GM23338 (cell line): ENCODE data around the gene HAUS5. TPM values are rescaled to one million over a fixed set of nuclear protein-coding genes. Genes with fewer than 3 reads are reported as not detected.

Source experiments
- ATAC-seq: fragments of 200-7000 bp; cut with Tn5 transposase; 3 replicates; pipeline ENCODE4 v1.9.1; 2020
- DNase-seq: peaks from one replicate; pipeline ENCODE4 v3.0.0-alpha.2; 2015; ENCODE audit warnings: low spot score
- H2AFZ ChIP-seq: fragments of 200-600 bp; sonication (generic); 2 replicates; pipeline ENCODE4 v1.8.0; 2016; ENCODE audit warnings: antibody characterized with exemption, mild to moderate bottlenecking, moderate library complexity
- H3F3A ChIP-seq: fragments of 200-600 bp; sonication (generic); replicated peaks from 2 replicates; pipeline ENCODE4 v1.8.0; 2017; ENCODE audit warnings: antibody characterized with exemption, mixed run types, low read depth
- H3K27ac ChIP-seq: fragments of 200-600 bp; sonication (generic); 2 replicates; pipeline ENCODE4 v1.6.1; 2016; ENCODE audit warnings: low read depth
- H3K27me3 ChIP-seq: fragments of 200-600 bp; sonication (generic); 2 replicates; pipeline ENCODE4 v1.8.0; 2016; ENCODE audit warnings: mild to moderate bottlenecking, mixed run types, moderate library complexity; ENCODE audit not compliant: insufficient read depth
- H3K36me3 ChIP-seq: fragments of 200-600 bp; sonication (generic); 2 replicates; pipeline ENCODE4 v1.8.0; 2016; ENCODE audit warnings: mild to moderate bottlenecking; ENCODE audit not compliant: insufficient read depth
- H3K4me1 ChIP-seq: fragments of 200-600 bp; sonication (generic); 2 replicates; pipeline ENCODE4 v1.8.0; 2016; ENCODE audit warnings: mild to moderate bottlenecking, moderate library complexity; ENCODE audit not compliant: insufficient read depth
- H3K4me2 ChIP-seq: fragments of 200-600 bp; sonication (generic); 2 replicates; pipeline ENCODE4 v1.7.1; 2017; ENCODE audit warnings: mixed run types
- H3K4me3 ChIP-seq: fragments of 200-600 bp; sonication (generic); 2 replicates; pipeline ENCODE4 v1.6.1; 2016; ENCODE audit warnings: mixed run types
- H3K79me2 ChIP-seq: fragments of 200-600 bp; sonication (generic); replicated peaks from 2 replicates; pipeline ENCODE4 v1.8.0; 2017; ENCODE audit warnings: mild to moderate bottlenecking; ENCODE audit not compliant: insufficient read depth
- H3K9me2 ChIP-seq: fragments of 200-600 bp; sonication (generic); 2 replicates; pipeline ENCODE4 v1.8.0; 2017; ENCODE audit not compliant: insufficient read depth
- H4K20me1 ChIP-seq: fragments of 200-600 bp; sonication (generic); replicated peaks from 2 replicates; pipeline ENCODE4 v1.8.0; 2017; ENCODE audit warnings: mild to moderate bottlenecking; ENCODE audit not compliant: insufficient read depth
- H3K27ac Mint-ChIP-seq: 2 replicates; pipeline ENCODE4 v1.8.0; 2020; ENCODE audit warnings: inconsistent platforms, mild to moderate bottlenecking, moderate library complexity, mixed read lengths
- H3K27me3 Mint-ChIP-seq: 3 replicates; pipeline ENCODE4 v1.8.0; 2022; ENCODE audit warnings: low read depth, mild to moderate bottlenecking, moderate library complexity, mixed read lengths, inconsistent platforms; ENCODE audit not compliant: insufficient read depth, poor library complexity
- H3K36me3 Mint-ChIP-seq: 3 replicates; pipeline ENCODE4 v1.8.0; 2021; ENCODE audit warnings: low read depth, mild to moderate bottlenecking, inconsistent platforms, moderate library complexity, mixed read lengths
- H3K4me1 Mint-ChIP-seq: 3 replicates; pipeline ENCODE4 v1.8.0; 2020; ENCODE audit warnings: mild to moderate bottlenecking, inconsistent platforms, mixed read lengths
- H3K4me3 Mint-ChIP-seq: 3 replicates; pipeline ENCODE4 v1.8.0; 2021; ENCODE audit warnings: moderate library complexity, mild to moderate bottlenecking, inconsistent platforms, mixed read lengths
- H3K9me3 Mint-ChIP-seq: 3 replicates; pipeline ENCODE4 v1.8.0; 2020; ENCODE audit warnings: moderate library complexity, mild to moderate bottlenecking, inconsistent platforms, mixed read lengths
- CREB1 ChIP-seq: fragments of 250-450 bp; sonication (Bioruptor Pico); IDR thresholded peaks from 2 replicates; pipeline ENCODE4 v1.5.0; 2020; ENCODE audit warnings: low read depth, mild to moderate bottlenecking, moderate library complexity
- EZH2 ChIP-seq: fragments of 200-600 bp; sonication (generic); IDR thresholded peaks from one replicate; pipeline ENCODE4 v1.8.0; 2017; ENCODE audit warnings: antibody characterized with exemption, mild to moderate bottlenecking, low read depth; ENCODE audit not compliant: unreplicated experiment
- EZH2phosphoT487 ChIP-seq: fragments of 200-600 bp; sonication (generic); IDR thresholded peaks from one replicate; pipeline ENCODE4 v1.8.1; 2018; ENCODE audit warnings: antibody characterized with exemption; ENCODE audit not compliant: unreplicated experiment
- JUNB ChIP-seq: IDR thresholded peaks from one replicate; pipeline ENCODE4 v1.6.1; 2016; ENCODE audit warnings: antibody characterized with exemption; ENCODE audit not compliant: unreplicated experiment
- POLR2AphosphoS5 ChIP-seq: IDR thresholded peaks from 2 replicates; pipeline ENCODE4 v1.6.1; 2016; ENCODE audit warnings: antibody characterized with exemption, low read depth
- STAT1 ChIP-seq: IDR thresholded peaks from one replicate; pipeline ENCODE4 v1.6.1; 2016; ENCODE audit warnings: antibody characterized with exemption; ENCODE audit not compliant: unreplicated experiment
- ZNF331 ChIP-seq: fragments of 250-450 bp; sonication (Bioruptor Pico); IDR thresholded peaks from 2 replicates; pipeline ENCODE4 v1.5.0; 2020; ENCODE audit warnings: low read depth, mild to moderate bottlenecking, moderate library complexity
- polyA plus RNA-seq: library from polyadenylated mRNA; unstranded; fragments of >200 nt; fragmentation: Nextera tagmentation; extraction: Ambion mirVana; gene quantifications from 2 replicates; pipeline ENCODE4 v1.2.1, GENCODE V29; 2016
- total RNA-seq: library from RNA; depleted of rRNA; stranded (reverse); fragments of >200 nt; shearing (Covaris generic); gene quantifications from 2 replicates; pipeline ENCODE4 v1.2.3, GENCODE V29; 2014
- TF ChIP-seq, protein P1 (sequence below): IDR thresholded peaks from one replicate; pipeline ENCODE4 v1.6.1; 2018; ENCODE audit warnings: antibody characterized with exemption; ENCODE audit not compliant: unreplicated experiment
- TF ChIP-seq, protein P2 (sequence below): IDR thresholded peaks from 2 replicates; pipeline ENCODE4 v1.6.1; 2016; ENCODE audit warnings: antibody characterized with exemption

Gene HAUS5
- total and polyA plus RNA-seq, 2 experiments from 2014 or later, result 21.9 to 23.2 TPM

DNA sequence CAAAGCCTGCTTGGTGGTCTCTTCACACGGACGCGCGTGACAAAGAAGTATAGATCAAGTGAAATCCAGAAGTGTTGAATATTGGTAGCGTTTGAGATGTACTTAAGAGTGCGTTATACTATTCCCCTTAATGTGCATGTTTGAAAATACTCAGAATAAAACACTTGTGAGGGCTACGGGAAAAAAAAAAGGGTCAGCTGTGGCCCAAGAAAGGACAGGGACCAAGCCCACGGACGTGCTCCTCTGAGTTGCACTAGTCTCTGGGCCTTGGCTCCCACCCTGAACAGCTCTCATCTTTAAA, 15.7 kb downstream of the HAUS5 start:
- DNase-seq (no peak), ATAC-seq (no peak)
- Histone ChIP-seq H2AFZ (peak overlapping the region; percentile 58; the same call in 1 of the 2 replicates), H3K4me3 (peak overlapping the region; percentile 57), H3F3A (0 out of 2 replicates have a peak, but pooled peaks cover 2% of the 10 kb centered on the region), H4K20me1 (no peaks in the 10 kb centered on the region), H3K9me2 (no peaks in the 10 kb centered on the region), H3K4me2 (peak overlapping the region; percentile 76), H3K79me2 (peaks cover 11% of the 10 kb centered on the region), H3K27me3 (no peaks in the 10 kb centered on the region), H3K4me1 (peaks cover 8% of the 10 kb centered on the region), H3K36me3 (0 out of 2 replicates have a peak, but pooled peaks cover 2% of the 10 kb centered on the region), H3K27ac (peak overlapping the region; percentile 50)
- peaks cover 4% of the 10 kb centered on the region for H3K27me3 Mint-ChIP-seq
- H3K36me3 Mint-ChIP-seq, result peaks cover 29% of the 10 kb centered on the region
- H3K27ac Mint-ChIP-seq, result peak overlapping the region; percentile 96
- no peaks in the 10 kb centered on the region for H3K9me3 Mint-ChIP-seq
- peaks cover 6% of the 10 kb centered on the region; the same call in 1 of the 3 replicates for H3K4me1 Mint-ChIP-seq
- H3K4me3 Mint-ChIP-seq, result peak overlapping the region; percentile 98
- TF ChIP-seq JUNB (no peak), STAT1 (no peak)
- TF ChIP-seq, protein P1, sequence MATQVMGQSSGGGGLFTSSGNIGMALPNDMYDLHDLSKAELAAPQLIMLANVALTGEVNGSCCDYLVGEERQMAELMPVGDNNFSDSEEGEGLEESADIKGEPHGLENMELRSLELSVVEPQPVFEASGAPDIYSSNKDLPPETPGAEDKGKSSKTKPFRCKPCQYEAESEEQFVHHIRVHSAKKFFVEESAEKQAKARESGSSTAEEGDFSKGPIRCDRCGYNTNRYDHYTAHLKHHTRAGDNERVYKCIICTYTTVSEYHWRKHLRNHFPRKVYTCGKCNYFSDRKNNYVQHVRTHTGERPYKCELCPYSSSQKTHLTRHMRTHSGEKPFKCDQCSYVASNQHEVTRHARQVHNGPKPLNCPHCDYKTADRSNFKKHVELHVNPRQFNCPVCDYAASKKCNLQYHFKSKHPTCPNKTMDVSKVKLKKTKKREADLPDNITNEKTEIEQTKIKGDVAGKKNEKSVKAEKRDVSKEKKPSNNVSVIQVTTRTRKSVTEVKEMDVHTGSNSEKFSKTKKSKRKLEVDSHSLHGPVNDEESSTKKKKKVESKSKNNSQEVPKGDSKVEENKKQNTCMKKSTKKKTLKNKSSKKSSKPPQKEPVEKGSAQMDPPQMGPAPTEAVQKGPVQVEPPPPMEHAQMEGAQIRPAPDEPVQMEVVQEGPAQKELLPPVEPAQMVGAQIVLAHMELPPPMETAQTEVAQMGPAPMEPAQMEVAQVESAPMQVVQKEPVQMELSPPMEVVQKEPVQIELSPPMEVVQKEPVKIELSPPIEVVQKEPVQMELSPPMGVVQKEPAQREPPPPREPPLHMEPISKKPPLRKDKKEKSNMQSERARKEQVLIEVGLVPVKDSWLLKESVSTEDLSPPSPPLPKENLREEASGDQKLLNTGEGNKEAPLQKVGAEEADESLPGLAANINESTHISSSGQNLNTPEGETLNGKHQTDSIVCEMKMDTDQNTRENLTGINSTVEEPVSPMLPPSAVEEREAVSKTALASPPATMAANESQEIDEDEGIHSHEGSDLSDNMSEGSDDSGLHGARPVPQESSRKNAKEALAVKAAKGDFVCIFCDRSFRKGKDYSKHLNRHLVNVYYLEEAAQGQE, result no peak

DNA sequence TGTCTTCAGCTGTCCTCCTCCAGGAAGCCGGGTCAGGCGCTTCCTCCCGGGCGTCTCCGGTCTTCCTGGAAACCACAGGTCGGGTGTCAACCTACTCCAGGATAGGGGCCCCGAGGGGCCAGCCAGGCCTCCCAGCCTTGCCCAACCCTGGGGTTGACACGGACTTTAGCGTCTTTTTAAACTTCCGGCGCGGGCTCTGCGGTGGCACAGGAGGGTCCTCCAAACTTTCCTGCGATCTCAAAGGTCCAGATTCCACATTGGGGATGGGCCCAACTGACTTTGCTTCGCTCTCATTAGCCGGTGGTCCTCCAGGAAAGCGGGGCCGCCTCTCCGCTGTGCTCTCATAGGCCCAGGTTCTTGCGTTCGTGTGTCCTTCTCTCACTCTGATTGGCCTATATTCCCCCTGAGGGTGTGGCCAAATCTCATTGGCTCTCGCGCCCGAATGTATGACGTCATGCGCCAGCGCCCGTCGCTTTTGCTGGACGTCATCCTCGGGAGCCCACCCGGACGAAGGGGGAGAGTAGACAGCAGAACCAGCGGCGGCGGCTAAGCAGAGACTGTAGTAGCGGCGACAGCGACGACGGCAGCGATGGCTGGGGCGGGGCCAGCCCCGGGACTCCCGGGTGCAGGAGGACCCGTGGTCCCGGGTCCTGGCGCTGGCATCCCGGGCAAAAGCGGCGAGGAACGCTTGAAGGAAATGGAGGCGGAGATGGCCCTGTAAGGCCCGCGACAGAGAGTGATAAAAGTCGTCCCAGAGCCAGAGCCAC, 16.2 kb downstream of the HAUS5 start, which contains the start of gene RBM42:
RBM42 (plus strand) TSS at position 472 of the 767 bp plus-strand sequence; CDS start at position 590, 118 bp downstream.
- TF ChIP-seq, protein P2, sequence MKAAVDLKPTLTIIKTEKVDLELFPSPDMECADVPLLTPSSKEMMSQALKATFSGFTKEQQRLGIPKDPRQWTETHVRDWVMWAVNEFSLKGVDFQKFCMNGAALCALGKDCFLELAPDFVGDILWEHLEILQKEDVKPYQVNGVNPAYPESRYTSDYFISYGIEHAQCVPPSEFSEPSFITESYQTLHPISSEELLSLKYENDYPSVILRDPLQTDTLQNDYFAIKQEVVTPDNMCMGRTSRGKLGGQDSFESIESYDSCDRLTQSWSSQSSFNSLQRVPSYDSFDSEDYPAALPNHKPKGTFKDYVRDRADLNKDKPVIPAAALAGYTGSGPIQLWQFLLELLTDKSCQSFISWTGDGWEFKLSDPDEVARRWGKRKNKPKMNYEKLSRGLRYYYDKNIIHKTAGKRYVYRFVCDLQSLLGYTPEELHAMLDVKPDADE, result peak; percentile 50; the same call in 1 of the 2 replicates
- no peak for TF ChIP-seq ZNF331
- no peak for TF ChIP-seq STAT1
- TF ChIP-seq POLR2AphosphoS5, result peak; percentile 71
- TF ChIP-seq EZH2, result no peak
- TF ChIP-seq, protein P1, result no peak
- peak; percentile 100 for TF ChIP-seq CREB1 (CRISPR knock-in tag)
- TF ChIP-seq EZH2phosphoT487, result no peak
- Mint-ChIP-seq H3K36me3 (peaks cover 32% of the 10 kb centered on the region), H3K4me3 (peak within 1 kb of the TSS; percentile 98), H3K27ac (peak within 1 kb of the TSS; percentile 96), H3K4me1 (peaks cover 6% of the 10 kb centered on the region; the same call in 1 of the 3 replicates), H3K9me3 (no peaks in the 10 kb centered on the region), H3K27me3 (peaks cover 4% of the 10 kb centered on the region)
- Histone ChIP-seq H3K36me3 (0 out of 2 replicates have a peak, but pooled peaks cover 4% of the 10 kb centered on the region), H2AFZ (peak within 1 kb of the TSS; percentile 58; the same call in 1 of the 2 replicates), H3K79me2 (peaks cover 11% of the 10 kb centered on the region), H3K4me2 (peak within 1 kb of the TSS; percentile 82), H4K20me1 (no peaks in the 10 kb centered on the region), H3K27me3 (no peaks in the 10 kb centered on the region), H3F3A (0 out of 2 replicates have a peak, but pooled peaks cover 2% of the 10 kb centered on the region), H3K9me2 (no peaks in the 10 kb centered on the region), H3K4me1 (peaks cover 8% of the 10 kb centered on the region), H3K4me3 (peak within 1 kb of the TSS; percentile 77), H3K27ac (peak within 1 kb of the TSS; percentile 50)
- peak; percentile 99 for DNase-seq
- ATAC-seq, result peak; percentile 100
